Hepatocyte (in vitro differentiated cells): Measurements from ENCODE around the gene INPP5D. TPM values are rescaled to one million over a fixed set of nuclear protein-coding genes. Genes with fewer than 3 reads are reported as not detected.

Experiments
- DNase-seq: peaks from one replicate; pipeline ENCODE4 v3.0.0-alpha.2; 2016; ENCODE audit warnings: low spot score
- H2AFZ ChIP-seq: fragments of 200-600 bp; sonication (generic); 2 replicates; pipeline ENCODE4 v1.6.0; 2016; ENCODE audit warnings: antibody characterized with exemption, mild to moderate bottlenecking
- H3K27ac ChIP-seq: fragments of 200-600 bp; sonication (generic); 2 replicates; pipeline ENCODE4 v1.5.1; 2016; ENCODE audit warnings: mild to moderate bottlenecking
- H3K27me3 ChIP-seq: fragments of 200-600 bp; sonication (generic); 2 replicates; pipeline ENCODE4 v1.6.1; 2016
- H3K36me3 ChIP-seq: fragments of 200-600 bp; sonication (generic); replicated peaks from 2 replicates; pipeline ENCODE4 v1.5.1; 2016; ENCODE audit warnings: low read depth; ENCODE audit not compliant: insufficient read depth
- H3K4me1 ChIP-seq: fragments of 200-600 bp; sonication (generic); 2 replicates; pipeline ENCODE4 v1.5.1; 2016; ENCODE audit warnings: mild to moderate bottlenecking, moderate library complexity; ENCODE audit not compliant: insufficient read depth
- H3K4me2 ChIP-seq: fragments of 200-600 bp; sonication (generic); 2 replicates; pipeline ENCODE4 v1.6.0; 2016
- H3K4me3 ChIP-seq: fragments of 200-600 bp; sonication (generic); 2 replicates; pipeline ENCODE4 v1.5.1; 2016; ENCODE audit warnings: mild to moderate bottlenecking
- H3K79me2 ChIP-seq: fragments of 200-600 bp; sonication (generic); 2 replicates; pipeline ENCODE4 v1.6.0; 2017; ENCODE audit warnings: mild to moderate bottlenecking
- H3K9me2 ChIP-seq: fragments of 200-600 bp; sonication (generic); replicated peaks from 2 replicates; pipeline ENCODE4 v1.6.0; 2017; ENCODE audit warnings: mild to moderate bottlenecking; ENCODE audit not compliant: insufficient read depth
- H3K9me3 ChIP-seq: fragments of 200-600 bp; sonication (generic); 2 replicates; pipeline ENCODE4 v1.5.1; 2016; ENCODE audit warnings: low read depth, mild to moderate bottlenecking
- H4K20me1 ChIP-seq: fragments of 200-600 bp; sonication (generic); 2 replicates; pipeline ENCODE4 v1.6.0; 2016; ENCODE audit warnings: mild to moderate bottlenecking; ENCODE audit not compliant: insufficient read depth, poor library complexity, severe bottlenecking
- EZH2 ChIP-seq: fragments of 200-600 bp; sonication (generic); IDR thresholded peaks from 2 replicates; pipeline ENCODE4 v1.6.1; 2016; ENCODE audit warnings: antibody characterized with exemption, mild to moderate bottlenecking, borderline replicate concordance
- EZH2phosphoT487 ChIP-seq: fragments of 200-600 bp; sonication (generic); IDR thresholded peaks from one replicate; pipeline ENCODE4 v1.6.1; 2018; ENCODE audit warnings: antibody characterized with exemption, mild to moderate bottlenecking, low read depth, moderate library complexity; ENCODE audit not compliant: unreplicated experiment, severe bottlenecking
- WGBS: methylation state at CpG from one replicate; pipeline ENCODE4 v1.1.6; 2016; ENCODE audit warnings: low lambda C conversion rate; ENCODE audit errors: missing lambda C conversion rate; 5-methylcytosine and 5-hydroxymethylcytosine counted together
- polyA plus RNA-seq: library from polyadenylated mRNA; unstranded; fragments of >200 nt; fragmentation: Nextera tagmentation; extraction: Ambion mirVana; gene quantifications from 2 replicates; pipeline ENCODE4 v1.2.1, GENCODE V29; 2016
- total RNA-seq: library from RNA; depleted of rRNA; stranded (reverse); fragments of >200 nt; gene quantifications from 2 replicates; pipeline ENCODE4 v1.2.3, GENCODE V29; 2014
- TF ChIP-seq, protein P1 (sequence below): fragments of 200-600 bp; sonication (generic); IDR thresholded peaks from 2 replicates; pipeline ENCODE4 v1.5.1; 2016; ENCODE audit warnings: antibody characterized with exemption, mild to moderate bottlenecking; ENCODE audit not compliant: poor library complexity

Gene INPP5D
- total and polyA plus RNA-seq, 2 experiments from 2014 or later: 3.3 to 5.2 TPM

DNA sequence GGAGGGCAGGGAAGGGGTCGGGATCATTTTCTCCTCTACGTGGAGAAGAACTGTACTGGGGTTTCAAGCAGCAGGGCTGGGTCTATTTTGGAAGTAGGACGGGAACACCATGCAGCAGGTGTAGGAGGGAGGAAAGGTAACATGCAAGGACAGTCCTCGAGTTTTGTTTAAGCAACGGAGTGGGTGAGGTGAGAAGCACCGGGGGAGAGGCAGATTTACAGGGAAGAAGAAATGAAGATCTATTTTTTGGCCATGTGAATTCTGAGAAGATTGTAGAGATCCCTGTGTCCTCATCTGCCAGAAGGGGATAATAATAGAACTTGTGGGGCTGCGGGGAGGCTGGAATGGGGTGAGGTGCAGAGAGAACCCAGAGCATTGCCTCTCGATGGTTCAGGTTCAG, 85.6 kb downstream of the INPP5D start:
- no peaks in the 10 kb centered on the region for H3K79me2 ChIP-seq
- no peak for DNase-seq
- H3K4me1 ChIP-seq: no peaks in the 10 kb centered on the region
- no peak for TF ChIP-seq EZH2
- TF ChIP-seq EZH2phosphoT487: no peak
- TF ChIP-seq, protein P1, sequence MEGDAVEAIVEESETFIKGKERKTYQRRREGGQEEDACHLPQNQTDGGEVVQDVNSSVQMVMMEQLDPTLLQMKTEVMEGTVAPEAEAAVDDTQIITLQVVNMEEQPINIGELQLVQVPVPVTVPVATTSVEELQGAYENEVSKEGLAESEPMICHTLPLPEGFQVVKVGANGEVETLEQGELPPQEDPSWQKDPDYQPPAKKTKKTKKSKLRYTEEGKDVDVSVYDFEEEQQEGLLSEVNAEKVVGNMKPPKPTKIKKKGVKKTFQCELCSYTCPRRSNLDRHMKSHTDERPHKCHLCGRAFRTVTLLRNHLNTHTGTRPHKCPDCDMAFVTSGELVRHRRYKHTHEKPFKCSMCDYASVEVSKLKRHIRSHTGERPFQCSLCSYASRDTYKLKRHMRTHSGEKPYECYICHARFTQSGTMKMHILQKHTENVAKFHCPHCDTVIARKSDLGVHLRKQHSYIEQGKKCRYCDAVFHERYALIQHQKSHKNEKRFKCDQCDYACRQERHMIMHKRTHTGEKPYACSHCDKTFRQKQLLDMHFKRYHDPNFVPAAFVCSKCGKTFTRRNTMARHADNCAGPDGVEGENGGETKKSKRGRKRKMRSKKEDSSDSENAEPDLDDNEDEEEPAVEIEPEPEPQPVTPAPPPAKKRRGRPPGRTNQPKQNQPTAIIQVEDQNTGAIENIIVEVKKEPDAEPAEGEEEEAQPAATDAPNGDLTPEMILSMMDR: no peak
- no peak overlapping the region for H2AFZ ChIP-seq
- no peaks in the 10 kb centered on the region for H3K9me3 ChIP-seq
- H3K27me3 ChIP-seq: no peaks in the 10 kb centered on the region
- H4K20me1 ChIP-seq: no peaks in the 10 kb centered on the region
- WGBS: 89% methylated on average over 7 of the region's 8 CpGs
- no peak overlapping the region for H3K4me3 ChIP-seq
- H3K4me2 ChIP-seq: no peak overlapping the region
- no peak overlapping the region for H3K27ac ChIP-seq
- H3K36me3 ChIP-seq: no peaks in the 10 kb centered on the region
- no peaks in the 10 kb centered on the region for H3K9me2 ChIP-seq

DNA sequence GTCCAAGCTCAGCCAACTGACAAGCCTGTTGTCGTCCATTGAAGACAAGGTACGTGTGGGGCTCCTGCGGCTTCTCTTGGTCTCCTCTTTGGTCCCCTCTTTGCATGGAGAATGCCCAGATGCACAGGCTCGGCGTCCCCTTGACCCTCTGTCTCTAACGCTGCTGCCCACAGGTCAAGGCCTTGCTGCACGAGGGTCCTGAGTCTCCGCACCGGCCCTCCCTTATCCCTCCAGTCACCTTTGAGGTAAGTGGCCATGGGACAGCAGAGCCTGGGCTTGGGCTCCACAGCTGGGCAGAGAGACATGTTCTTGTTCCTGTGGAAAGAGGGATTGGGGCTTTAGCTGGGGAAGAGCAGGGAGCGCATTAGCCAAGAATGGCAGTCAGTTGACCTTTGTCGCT, 86.1 kb downstream of the INPP5D start:
- TF ChIP-seq, protein P1: no peak
- TF ChIP-seq EZH2phosphoT487: no peak
- no peak for TF ChIP-seq EZH2
- H3K4me2 ChIP-seq: no peak overlapping the region
- H3K27ac ChIP-seq: no peak overlapping the region
- no peaks in the 10 kb centered on the region for H3K9me2 ChIP-seq
- WGBS: 93% methylated on average over 11 of the region's 11 CpGs
- no peaks in the 10 kb centered on the region for H3K9me3 ChIP-seq
- H2AFZ ChIP-seq: no peak overlapping the region
- H3K4me3 ChIP-seq: no peak overlapping the region
- H3K36me3 ChIP-seq: no peaks in the 10 kb centered on the region
- H3K79me2 ChIP-seq: no peaks in the 10 kb centered on the region
- no peaks in the 10 kb centered on the region for H4K20me1 ChIP-seq
- no peak for DNase-seq
- no peaks in the 10 kb centered on the region for H3K27me3 ChIP-seq
- no peaks in the 10 kb centered on the region for H3K4me1 ChIP-seq

DNA sequence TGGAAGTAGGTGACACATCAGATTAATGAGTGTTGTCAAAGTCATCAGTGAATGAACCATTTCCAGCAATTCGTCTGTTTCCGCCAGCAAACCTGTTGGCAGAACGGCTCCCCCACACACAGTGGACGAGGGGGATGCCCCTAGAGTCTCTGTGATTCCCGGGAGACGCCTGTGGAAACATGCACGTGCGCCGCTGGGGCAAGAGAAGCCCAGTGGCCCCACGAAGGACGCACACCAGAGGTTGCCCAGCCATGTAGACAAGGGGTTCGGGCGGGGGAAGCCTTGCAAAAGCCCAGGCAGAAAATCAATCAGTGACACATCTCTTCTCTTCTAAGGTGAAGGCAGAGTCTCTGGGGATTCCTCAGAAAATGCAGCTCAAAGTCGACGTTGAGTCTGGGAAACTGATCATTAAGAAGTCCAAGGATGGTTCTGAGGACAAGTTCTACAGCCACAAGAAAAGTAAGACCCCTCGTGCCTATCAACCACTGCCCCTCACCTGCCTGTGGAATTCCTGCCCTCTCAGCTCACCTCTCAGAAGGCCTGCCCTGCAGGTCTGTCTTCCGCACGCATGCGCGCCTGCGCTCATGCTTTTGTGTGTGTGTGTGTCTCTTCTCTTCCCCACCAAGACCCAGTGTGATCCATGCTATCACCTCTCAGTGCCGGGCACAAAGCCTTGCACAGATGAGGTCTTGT, 87.1 kb downstream of the INPP5D start:
- H3K27me3 ChIP-seq: no peaks in the 10 kb centered on the region
- H3K4me3 ChIP-seq: no peak overlapping the region
- H3K36me3 ChIP-seq: no peaks in the 10 kb centered on the region
- H3K9me3 ChIP-seq: no peaks in the 10 kb centered on the region
- H2AFZ ChIP-seq: no peak overlapping the region
- no peaks in the 10 kb centered on the region for H4K20me1 ChIP-seq
- no peak overlapping the region for H3K4me2 ChIP-seq
- no peak overlapping the region for H3K27ac ChIP-seq
- 89% methylated on average over 22 of the region's 22 CpGs for WGBS
- no peaks in the 10 kb centered on the region for H3K79me2 ChIP-seq
- DNase-seq: no peak
- TF ChIP-seq, protein P1: no peak
- TF ChIP-seq EZH2 (no peak), EZH2phosphoT487 (no peak)
- H3K4me1 ChIP-seq: no peaks in the 10 kb centered on the region
- no peaks in the 10 kb centered on the region for H3K9me2 ChIP-seq

DNA sequence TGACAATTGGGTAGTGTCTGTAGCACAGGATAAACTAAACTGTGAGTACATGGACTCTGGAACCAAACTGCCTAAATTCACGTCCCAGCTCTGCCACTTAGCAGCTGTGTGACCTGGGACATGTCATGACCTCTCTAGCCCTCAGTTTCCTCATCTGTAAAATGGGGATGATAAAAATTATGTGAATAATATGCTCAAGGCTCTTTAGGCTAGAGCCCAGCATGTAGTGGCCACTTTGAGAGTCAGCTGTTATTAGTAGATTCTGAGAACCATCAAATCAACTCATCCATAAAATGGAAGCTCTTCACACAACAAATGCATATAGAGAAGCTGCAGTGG, 87.7 kb downstream of the INPP5D start:
- no peaks in the 10 kb centered on the region for H3K4me1 ChIP-seq
- no peaks in the 10 kb centered on the region for H3K79me2 ChIP-seq
- no peak overlapping the region for H3K27ac ChIP-seq
- no peaks in the 10 kb centered on the region for H3K9me3 ChIP-seq
- no peaks in the 10 kb centered on the region for H4K20me1 ChIP-seq
- no peak for TF ChIP-seq EZH2
- TF ChIP-seq, protein P1: no peak
- no peak for TF ChIP-seq EZH2phosphoT487
- no peak for DNase-seq
- no peaks in the 10 kb centered on the region for H3K27me3 ChIP-seq
- 88% methylated on average over 1 of the region's 1 CpG for WGBS
- H3K9me2 ChIP-seq: no peaks in the 10 kb centered on the region
- no peak overlapping the region for H3K4me3 ChIP-seq
- H2AFZ ChIP-seq: no peak overlapping the region
- no peaks in the 10 kb centered on the region for H3K36me3 ChIP-seq
- H3K4me2 ChIP-seq: no peak overlapping the region
